Thyroid gland (tissue), 4 donors: ENCODE data around the gene NOS1AP. TPM values are rescaled to one million over a fixed set of nuclear protein-coding genes. Genes with fewer than 3 reads are reported as not detected.

Source experiments
- DNase-seq, 2 donors: peaks; one replicate each; pipeline ENCODE4 v3.0.0-alpha.2; 2019
- H3K27ac ChIP-seq, 3 donors: fragments of 200-600 bp; sonication (generic); 1 replicate in 2 of 3; 2 replicates in 1 of 3; pipeline ENCODE4 v1.5.1; 2016 to 2019; ENCODE audit warnings: mild to moderate bottlenecking in 1 of 3, moderate library complexity in 1 of 3
- H3K27me3 ChIP-seq: fragments of 200-600 bp; sonication (generic); one replicate; pipeline ENCODE4 v1.5.1; 2019
- H3K36me3 ChIP-seq, 2 donors: fragments of 200-600 bp; sonication (generic); one replicate each; pipeline ENCODE4 v1.5.1; 2016 to 2019
- H3K4me1 ChIP-seq, 2 donors: fragments of 200-600 bp; sonication (generic); one replicate each; pipeline ENCODE4 v1.5.1; 2017 to 2019
- H3K4me3 ChIP-seq, 3 donors: fragments of 200-600 bp; sonication (generic); replicated peaks in 1 of 3; 1 replicate in 2 of 3; 2 replicates in 1 of 3; pipeline ENCODE4 v1.5.1; 2016; ENCODE audit warnings: mild to moderate bottlenecking in 1 of 3
- H3K9me3 ChIP-seq: fragments of 200-600 bp; sonication (generic); one replicate; pipeline ENCODE4 v1.5.1; 2017
- POLR2A ChIP-seq, 2 donors: fragments of 450-650 bp; IDR thresholded peaks; one replicate each; pipeline ENCODE4 v1.6.1; 2017; ENCODE audit warnings: antibody characterized with exemption in 2 of 2, mild to moderate bottlenecking in 2 of 2, moderate library complexity in 1 of 2
- WGBS, 2 donors: methylation state at CpG; one replicate each; pipeline ENCODE4 v1.1.5; 2017; 5-methylcytosine and 5-hydroxymethylcytosine counted together
- intact Hi-C: fragments of 100-400 bp; cut with DNase I; formaldehyde crosslinking; loops from one replicate; pipeline ENCODE4 v1.15.1; 2023
- total RNA-seq, 4 donors: library from RNA; depleted of rRNA; stranded (reverse); fragments of >200 nt; gene quantifications; one replicate each; pipeline ENCODE4 v1.2.3, GENCODE V29; 2016
- TF ChIP-seq, protein P1 (sequence below), 6 experiments: fragments of 200-600 bp in 3 of 6; fragments of 450-650 bp in 3 of 6; sonication (generic) in 3 of 6; IDR thresholded peaks; one replicate each; pipeline ENCODE4 v1.5.1; 2016 to 2019; ENCODE audit warnings: antibody characterized with exemption in 6 of 6, mild to moderate bottlenecking in 2 of 6, inconsistent platforms in 1 of 6, moderate library complexity in 1 of 6

Gene NOS1AP
- total RNA-seq, 4 donors from 2014 or later = 0.40 to 2.2 (median 0.54) TPM

DNA sequence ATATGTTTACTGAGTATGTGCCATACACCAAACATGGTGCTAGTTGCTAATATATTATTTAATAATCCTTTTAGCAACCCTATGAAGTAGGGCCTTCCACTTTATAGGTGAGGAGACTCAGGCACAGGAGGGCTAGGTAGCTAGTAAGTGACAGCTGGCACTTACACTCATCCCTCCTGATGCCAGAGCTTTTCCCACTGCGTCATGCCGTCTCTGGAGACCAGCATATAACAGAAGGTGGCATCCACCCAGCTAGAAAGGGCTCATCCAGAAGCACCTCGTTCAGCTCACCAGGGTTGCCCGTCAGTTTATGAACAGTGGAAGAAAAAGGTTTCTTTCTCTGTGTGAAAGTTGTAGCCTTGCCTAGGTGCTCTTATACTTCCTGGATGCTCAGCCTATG is 108.9 kb downstream of the NOS1AP start:
- 84 to 91% methylated on average over 4 of the region's 4 CpGs for WGBS, 2 donors
- Histone ChIP-seq H3K9me3 (no peaks in the 10 kb centered on the region), H3K27ac (no peak overlapping the region), H3K4me3 (no peak overlapping the region), H3K36me3 (no peaks in the 10 kb centered on the region), H3K27me3 (no peaks in the 10 kb centered on the region), H3K4me1 (no peaks in the 10 kb centered on the region)
- intact Hi-C loops = no loop called here
- no peak for DNase-seq
- TF ChIP-seq, protein P1, sequence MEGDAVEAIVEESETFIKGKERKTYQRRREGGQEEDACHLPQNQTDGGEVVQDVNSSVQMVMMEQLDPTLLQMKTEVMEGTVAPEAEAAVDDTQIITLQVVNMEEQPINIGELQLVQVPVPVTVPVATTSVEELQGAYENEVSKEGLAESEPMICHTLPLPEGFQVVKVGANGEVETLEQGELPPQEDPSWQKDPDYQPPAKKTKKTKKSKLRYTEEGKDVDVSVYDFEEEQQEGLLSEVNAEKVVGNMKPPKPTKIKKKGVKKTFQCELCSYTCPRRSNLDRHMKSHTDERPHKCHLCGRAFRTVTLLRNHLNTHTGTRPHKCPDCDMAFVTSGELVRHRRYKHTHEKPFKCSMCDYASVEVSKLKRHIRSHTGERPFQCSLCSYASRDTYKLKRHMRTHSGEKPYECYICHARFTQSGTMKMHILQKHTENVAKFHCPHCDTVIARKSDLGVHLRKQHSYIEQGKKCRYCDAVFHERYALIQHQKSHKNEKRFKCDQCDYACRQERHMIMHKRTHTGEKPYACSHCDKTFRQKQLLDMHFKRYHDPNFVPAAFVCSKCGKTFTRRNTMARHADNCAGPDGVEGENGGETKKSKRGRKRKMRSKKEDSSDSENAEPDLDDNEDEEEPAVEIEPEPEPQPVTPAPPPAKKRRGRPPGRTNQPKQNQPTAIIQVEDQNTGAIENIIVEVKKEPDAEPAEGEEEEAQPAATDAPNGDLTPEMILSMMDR (IDR thresholded peaks at IDR 0.05) = no peak
- no peak for TF ChIP-seq POLR2A (IDR thresholded peaks at IDR 0.05)

- DNase-seq = no peak
- H3K36me3 ChIP-seq = no peaks in the 10 kb centered on the region
- intact Hi-C loops = no loop called here
- H3K27ac ChIP-seq = no peak overlapping the region
- H3K4me3 ChIP-seq = no peak overlapping the region
- 87% methylated on average over 4 of the region's 4 CpGs for WGBS, 2 donors
- H3K9me3 ChIP-seq = no peaks in the 10 kb centered on the region
- no peak for TF ChIP-seq POLR2A (IDR thresholded peaks at IDR 0.05)
- TF ChIP-seq, protein P1 (IDR thresholded peaks at IDR 0.05) = no peak
- H3K4me1 ChIP-seq = no peaks in the 10 kb centered on the region
- no peaks in the 10 kb centered on the region for H3K27me3 ChIP-seq
These were observed 109.6 kb downstream of the NOS1AP start for GRCh38 chr1:162179121-162179520.

GRCh38 chr1:162180813-162181212 is 111.3 kb downstream of the NOS1AP start:
- DNase-seq = no peak
- intact Hi-C loops = no loop called here
- no peak overlapping the region for H3K4me3 ChIP-seq
- no peaks in the 10 kb centered on the region for H3K9me3 ChIP-seq
- no peaks in the 10 kb centered on the region for H3K36me3 ChIP-seq
- H3K27ac ChIP-seq = no peak overlapping the region
- no peaks in the 10 kb centered on the region for H3K4me1 ChIP-seq
- H3K27me3 ChIP-seq = no peaks in the 10 kb centered on the region
- TF ChIP-seq, protein P1 (IDR thresholded peaks at IDR 0.05) = no peak
- no peak for TF ChIP-seq POLR2A (IDR thresholded peaks at IDR 0.05)

DNA sequence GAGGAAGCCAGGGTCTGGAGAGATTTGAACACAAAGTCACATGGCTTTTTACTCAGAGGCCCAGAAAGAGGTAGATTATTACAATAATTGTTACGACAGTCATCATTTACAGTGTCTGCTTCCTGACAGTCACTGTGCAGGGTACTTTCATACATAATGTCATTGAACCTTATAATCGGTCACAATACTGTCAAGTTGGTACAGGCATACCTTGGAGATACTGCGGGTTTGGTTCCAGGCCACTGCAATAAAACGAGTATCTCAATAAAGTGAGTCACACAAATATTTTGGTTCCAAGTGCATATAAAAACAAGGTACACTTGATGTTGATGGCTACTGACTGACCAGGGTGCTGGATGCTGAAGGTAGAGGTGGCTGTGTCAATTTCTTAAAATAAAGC is 112.6 kb downstream of the NOS1AP start:
- Histone ChIP-seq H3K4me1 (no peaks in the 10 kb centered on the region), H3K4me3 (no peak overlapping the region), H3K9me3 (no peaks in the 10 kb centered on the region), H3K36me3 (no peaks in the 10 kb centered on the region), H3K27ac (no peak overlapping the region), H3K27me3 (no peaks in the 10 kb centered on the region)
- TF ChIP-seq POLR2A (IDR thresholded peaks at IDR 0.05) = no peak
- TF ChIP-seq, protein P1 (IDR thresholded peaks at IDR 0.05) = no peak
- no peak for DNase-seq
- intact Hi-C loops = no loop called here
- WGBS, 2 donors = 74 to 85% methylated on average over 4 of the region's 4 CpGs

GRCh38 chr1:162185314-162186025 is 116.0 kb downstream of the NOS1AP start:
- intact Hi-C loops = no loop called here

More at GRCh38 chr1:162185314-162186025, 116.0 kb downstream of the NOS1AP start:
- Histone ChIP-seq H3K36me3 (no peaks in the 10 kb centered on the region), H3K27me3 (no peaks in the 10 kb centered on the region), H3K9me3 (no peaks in the 10 kb centered on the region), H3K4me3 (no peak overlapping the region), H3K4me1 (no peaks in the 10 kb centered on the region), H3K27ac (no peak overlapping the region)
- DNase-seq = no peak
- 74 to 75% methylated on average over 4 of the region's 4 CpGs for WGBS, 2 donors
- TF ChIP-seq, protein P1 (IDR thresholded peaks at IDR 0.05) = no peak
- no peak for TF ChIP-seq POLR2A (IDR thresholded peaks at IDR 0.05)
